Ovary (tissue), 3 donors: Measurements from ENCODE around the gene GALNT10.

Experiments
- EP300 ChIP-seq: sonication (generic); formaldehyde crosslinking; IDR thresholded peaks from one replicate; pipeline ENCODE4 v1.6.1; 2017; ENCODE audit warnings: antibody characterized with exemption
- POLR2A ChIP-seq: fragments of 450-650 bp; IDR thresholded peaks from one replicate; pipeline ENCODE4 v1.6.1; 2017; ENCODE audit warnings: antibody characterized with exemption, mild to moderate bottlenecking, moderate library complexity
- TF ChIP-seq, protein P1 (sequence below), 3 donors: fragments of 450-650 bp in 2 of 3; fragments of 200-600 bp in 1 of 3; IDR thresholded peaks; one replicate each; pipeline versions ENCODE4 v1.5.1 to v1.8.0; 2016 to 2022; ENCODE audit warnings: antibody characterized with exemption in 3 of 3, mild to moderate bottlenecking in 1 of 3
- donor health status: DM: no; HTN: no; CAD: no.

DNA sequence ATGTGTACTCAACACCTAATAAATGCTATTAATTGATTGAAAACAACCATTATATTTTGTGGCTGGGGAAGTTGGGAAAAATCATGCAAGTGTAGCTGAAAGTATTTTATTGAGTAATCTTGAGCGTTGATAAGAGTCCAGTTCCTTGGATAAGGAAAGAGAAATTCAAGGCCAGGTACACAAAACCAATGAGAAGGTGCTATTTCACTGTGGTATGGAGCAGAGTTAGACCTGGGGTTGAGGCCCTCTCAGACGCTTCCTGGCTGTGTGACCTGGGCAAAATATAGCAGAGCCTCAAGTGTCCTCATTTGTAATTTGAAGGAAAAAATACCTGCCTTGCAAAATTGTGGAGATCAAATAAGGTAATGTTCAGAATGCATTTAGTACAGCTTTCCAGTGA, 50.1 kb downstream of the GALNT10 start:
- TF ChIP-seq POLR2A (no peak), EP300 (no peak)
- TF ChIP-seq, protein P1, sequence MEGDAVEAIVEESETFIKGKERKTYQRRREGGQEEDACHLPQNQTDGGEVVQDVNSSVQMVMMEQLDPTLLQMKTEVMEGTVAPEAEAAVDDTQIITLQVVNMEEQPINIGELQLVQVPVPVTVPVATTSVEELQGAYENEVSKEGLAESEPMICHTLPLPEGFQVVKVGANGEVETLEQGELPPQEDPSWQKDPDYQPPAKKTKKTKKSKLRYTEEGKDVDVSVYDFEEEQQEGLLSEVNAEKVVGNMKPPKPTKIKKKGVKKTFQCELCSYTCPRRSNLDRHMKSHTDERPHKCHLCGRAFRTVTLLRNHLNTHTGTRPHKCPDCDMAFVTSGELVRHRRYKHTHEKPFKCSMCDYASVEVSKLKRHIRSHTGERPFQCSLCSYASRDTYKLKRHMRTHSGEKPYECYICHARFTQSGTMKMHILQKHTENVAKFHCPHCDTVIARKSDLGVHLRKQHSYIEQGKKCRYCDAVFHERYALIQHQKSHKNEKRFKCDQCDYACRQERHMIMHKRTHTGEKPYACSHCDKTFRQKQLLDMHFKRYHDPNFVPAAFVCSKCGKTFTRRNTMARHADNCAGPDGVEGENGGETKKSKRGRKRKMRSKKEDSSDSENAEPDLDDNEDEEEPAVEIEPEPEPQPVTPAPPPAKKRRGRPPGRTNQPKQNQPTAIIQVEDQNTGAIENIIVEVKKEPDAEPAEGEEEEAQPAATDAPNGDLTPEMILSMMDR (IDR thresholded peaks at IDR 0.05) = no peak
